Measurements from ENCODE around the gene PIK3C2B.

PIK3C2B gene

DNA sequence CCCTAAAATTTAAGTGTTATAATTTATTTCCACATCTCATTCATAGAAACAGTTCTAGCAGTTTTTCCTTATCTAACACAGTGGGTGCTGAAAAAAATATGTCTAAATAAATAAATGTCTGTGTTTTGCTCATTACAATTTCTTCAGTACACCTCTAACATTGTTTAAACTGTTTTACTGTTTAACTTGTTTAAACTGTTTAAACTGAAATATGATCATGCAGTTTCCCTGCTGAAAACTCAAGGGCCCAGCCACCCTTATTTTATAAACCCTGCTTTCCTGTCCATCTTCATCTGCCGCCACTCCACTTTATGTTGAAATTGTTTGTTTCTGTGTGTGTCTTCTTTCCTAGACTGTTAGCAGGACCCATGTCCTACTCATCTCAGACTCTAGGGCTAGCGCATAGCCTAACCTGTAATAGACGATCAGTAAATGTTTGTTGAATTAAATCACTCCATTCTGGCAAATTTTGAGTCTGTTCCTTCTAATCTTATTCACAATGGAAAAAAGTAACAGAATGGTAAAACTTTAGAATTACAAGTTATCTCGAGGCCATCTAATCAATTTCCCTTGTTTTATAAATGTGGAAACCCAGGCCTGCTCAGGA lies 9.4 kb upstream of the PIK3C2B start:
- TF ChIP-seq, protein P1, sequence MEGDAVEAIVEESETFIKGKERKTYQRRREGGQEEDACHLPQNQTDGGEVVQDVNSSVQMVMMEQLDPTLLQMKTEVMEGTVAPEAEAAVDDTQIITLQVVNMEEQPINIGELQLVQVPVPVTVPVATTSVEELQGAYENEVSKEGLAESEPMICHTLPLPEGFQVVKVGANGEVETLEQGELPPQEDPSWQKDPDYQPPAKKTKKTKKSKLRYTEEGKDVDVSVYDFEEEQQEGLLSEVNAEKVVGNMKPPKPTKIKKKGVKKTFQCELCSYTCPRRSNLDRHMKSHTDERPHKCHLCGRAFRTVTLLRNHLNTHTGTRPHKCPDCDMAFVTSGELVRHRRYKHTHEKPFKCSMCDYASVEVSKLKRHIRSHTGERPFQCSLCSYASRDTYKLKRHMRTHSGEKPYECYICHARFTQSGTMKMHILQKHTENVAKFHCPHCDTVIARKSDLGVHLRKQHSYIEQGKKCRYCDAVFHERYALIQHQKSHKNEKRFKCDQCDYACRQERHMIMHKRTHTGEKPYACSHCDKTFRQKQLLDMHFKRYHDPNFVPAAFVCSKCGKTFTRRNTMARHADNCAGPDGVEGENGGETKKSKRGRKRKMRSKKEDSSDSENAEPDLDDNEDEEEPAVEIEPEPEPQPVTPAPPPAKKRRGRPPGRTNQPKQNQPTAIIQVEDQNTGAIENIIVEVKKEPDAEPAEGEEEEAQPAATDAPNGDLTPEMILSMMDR (conservative IDR thresholded peaks at IDR 0.05), result no peak
- H3K27ac ChIP-seq, result peak overlapping the region; percentile 19; the same call in 1 of the 2 replicates

DNA sequence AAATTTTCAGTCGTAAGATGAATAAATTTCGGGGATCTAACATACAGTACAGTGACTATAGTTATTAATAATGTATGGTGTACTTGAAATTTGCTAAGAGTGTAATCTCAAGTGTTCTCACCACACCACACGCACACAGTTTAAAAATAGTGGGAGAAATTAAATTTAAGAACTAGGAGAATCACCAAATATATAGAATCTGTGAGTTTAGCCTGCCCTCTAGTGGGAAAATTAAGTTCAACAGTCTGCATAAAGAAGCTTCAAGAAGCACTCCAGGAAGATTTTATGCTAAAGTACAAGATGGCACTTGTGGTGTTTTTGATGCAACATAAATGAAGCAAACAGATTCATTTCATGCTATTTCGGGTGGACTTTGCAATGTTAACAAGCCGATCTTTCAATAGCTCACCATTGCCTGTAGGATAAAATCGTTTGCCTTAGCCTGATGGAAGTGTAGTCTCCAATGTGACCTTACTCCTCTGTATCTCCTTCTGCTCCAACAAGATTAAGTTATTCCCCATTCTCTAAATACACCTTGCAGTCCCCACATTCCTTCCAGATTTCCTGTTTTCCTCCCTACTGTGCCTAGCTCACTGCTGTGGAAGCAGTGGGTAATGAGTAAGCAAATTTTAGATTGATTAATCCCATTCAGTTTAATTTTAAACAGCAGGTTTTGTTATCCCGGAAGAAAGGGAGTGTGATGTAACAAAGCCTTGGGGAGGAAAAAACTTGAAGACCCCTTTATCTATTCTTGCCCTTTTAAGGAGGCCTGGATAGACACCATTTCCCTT lies 8.7 kb upstream of the PIK3C2B start:
- TF ChIP-seq, protein P1 (conservative IDR thresholded peaks at IDR 0.05), result peak; percentile 77
- peak overlapping the region; percentile 19; the same call in 1 of the 2 replicates for H3K27ac ChIP-seq

DNA sequence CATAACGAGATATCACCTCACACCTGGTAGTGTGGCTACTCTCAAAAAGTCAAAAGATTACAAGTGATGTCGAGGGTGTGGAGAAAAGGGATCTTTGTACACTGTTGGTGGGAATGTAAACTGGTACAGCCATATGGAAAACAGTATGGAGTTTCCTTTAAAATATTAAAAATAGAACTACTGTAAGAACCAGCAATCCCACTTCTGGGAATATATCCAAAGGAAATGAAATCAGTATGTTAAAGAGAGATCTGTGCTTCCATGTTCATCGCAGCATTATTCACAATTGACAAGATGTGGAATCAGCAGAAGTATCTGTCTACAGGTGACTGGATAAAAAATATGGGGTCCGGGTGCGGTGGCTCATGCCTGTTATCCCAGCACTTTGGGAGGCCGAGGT lies 7.6 kb upstream of the PIK3C2B start:
- TF ChIP-seq, protein P1 (conservative IDR thresholded peaks at IDR 0.05), result no peak
- no peak overlapping the region for H3K27ac ChIP-seq

DNA sequence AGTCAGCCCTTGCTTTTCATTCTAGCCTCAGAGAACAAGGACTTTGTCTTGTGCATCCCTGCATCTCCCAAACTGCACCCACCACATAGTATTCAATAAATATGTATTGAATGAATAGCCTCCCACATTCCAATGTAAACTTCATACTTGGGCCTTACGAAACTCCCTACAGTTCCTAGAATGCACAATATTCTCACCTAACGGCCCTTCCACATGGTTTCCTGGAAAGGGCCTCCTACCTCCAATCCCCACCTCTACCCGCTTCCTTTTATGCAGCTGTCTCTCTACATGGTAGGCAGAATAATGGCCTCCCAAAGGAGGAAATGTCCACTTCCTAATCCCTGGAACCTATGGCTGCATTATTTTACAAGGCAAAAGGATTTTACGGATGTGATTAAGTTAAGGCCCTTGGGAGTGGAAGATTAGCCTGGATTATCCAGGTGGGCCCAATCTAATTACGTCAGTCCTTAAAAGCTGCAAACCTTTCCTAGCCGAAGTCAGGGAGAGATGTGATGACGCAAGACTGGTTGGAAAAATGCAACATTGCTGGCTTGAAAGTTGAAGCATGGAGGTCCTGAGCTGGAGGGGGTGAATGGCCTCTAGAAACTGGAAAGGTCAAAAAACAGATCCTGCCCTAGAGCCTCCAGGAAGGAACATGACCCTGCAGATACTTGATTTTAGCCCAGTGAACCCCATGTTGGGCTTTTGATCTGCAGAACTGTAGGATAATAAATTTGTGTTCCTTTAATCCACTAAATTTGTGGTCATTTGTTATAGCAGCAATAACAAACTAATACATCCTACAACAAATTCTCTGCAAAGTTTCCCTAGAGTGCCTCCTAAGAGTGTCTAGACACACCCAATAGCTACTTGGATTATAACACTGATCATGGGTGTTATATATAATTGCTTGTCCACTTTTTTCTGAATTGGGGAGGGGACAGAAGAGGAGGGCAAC lies 5.2 kb upstream of the PIK3C2B start:
- TF ChIP-seq, protein P1 (conservative IDR thresholded peaks at IDR 0.05), result no peak
- H3K27ac ChIP-seq, result no peak overlapping the region

DNA sequence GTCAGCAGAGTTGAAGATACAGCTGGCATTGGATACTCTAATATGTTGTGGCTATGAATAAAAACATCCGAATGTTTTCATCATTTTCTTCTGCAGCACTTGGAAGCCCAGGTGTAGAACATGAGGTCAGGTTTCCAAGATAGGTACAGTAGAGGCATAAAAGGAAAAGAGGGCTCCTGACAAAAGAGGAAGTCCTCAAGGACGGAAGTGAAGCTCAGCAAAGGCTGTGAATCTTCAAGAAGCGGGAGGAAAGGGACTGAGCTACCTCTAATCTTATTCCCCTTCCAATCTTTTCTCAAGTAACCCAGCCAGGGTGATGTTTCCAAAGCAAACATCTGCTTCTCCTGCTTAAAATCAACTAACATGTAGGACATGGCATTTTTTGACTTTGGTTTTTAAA lies 4.4 kb upstream of the PIK3C2B start:
- TF ChIP-seq, protein P1 (conservative IDR thresholded peaks at IDR 0.05), result no peak
- no peak overlapping the region for H3K27ac ChIP-seq

DNA sequence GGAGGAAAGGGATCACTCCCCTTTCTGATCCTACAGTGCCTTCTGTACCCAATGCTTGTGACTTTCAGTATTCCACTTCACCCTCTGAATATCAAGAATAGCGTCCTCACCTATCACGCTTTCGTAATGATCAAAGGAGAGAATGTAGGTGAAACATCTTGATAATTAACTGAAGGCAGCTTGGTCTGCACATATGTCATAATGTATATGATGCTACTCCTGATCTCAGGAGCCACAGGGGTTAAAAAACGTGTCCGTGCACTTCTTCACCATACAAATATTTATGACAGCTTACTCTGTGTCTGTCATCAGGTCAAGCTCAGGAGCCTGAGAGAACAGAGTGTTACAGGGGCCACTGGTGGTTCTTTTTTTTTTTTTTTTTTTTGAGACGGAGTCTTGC lies 1.2 kb upstream of the PIK3C2B start:
- TF ChIP-seq, protein P1 (conservative IDR thresholded peaks at IDR 0.05), result no peak
- H3K27ac ChIP-seq, result peak overlapping the region; percentile 94; the same call in 1 of the 2 replicates
